Endometrial microvascular endothelial cells (primary cell): ENCODE results near the gene TET2. TPM values are rescaled to one million over a fixed set of nuclear protein-coding genes. Genes with fewer than 3 reads are reported as not detected.

Experiments used
- in situ Hi-C: cut with HindIII; loops from 2 replicates; pipeline ENCODE4 v1.10.0; 2017; ENCODE audit warnings: low sequenced_read_pairs, low pct_unique_long_range_greater_than_20kb; ENCODE audit errors: inconsistent ontology term
- total RNA-seq: library from RNA; depleted of rRNA; stranded (reverse); fragments of >200 nt; gene quantifications from one replicate; pipeline ENCODE4 v1.2.3, GENCODE V29; 2015; ENCODE audit errors: inconsistent ontology term

The TET2 gene
- total RNA-seq, 1 donor from 2014 or later, result 9.9 TPM

DNA sequence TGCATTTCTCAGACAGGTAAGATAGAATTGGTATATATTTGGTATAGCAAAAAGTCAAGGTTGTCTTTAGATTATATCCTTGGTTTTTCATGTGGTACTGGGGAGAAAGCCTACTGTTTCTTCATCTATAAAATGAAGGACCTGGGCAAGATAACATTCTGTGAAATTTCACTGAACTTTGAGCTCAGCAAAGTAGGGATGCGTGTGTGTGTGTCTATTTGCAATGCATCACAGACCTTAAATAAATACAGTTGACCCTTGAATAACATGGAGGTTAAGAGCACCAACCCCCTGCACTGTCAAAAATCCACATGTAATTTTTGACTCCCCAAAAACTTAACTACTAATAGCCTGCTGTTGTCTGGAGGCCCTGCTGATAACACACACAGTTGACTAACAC lies 25.2 kb downstream of the TET2 start:
- in situ Hi-C loops, result no loop called here

GRCh38 chr4:105174098-105174497 lies 27.4 kb downstream of the TET2 start:
- in situ Hi-C loops, result no loop called here

DNA sequence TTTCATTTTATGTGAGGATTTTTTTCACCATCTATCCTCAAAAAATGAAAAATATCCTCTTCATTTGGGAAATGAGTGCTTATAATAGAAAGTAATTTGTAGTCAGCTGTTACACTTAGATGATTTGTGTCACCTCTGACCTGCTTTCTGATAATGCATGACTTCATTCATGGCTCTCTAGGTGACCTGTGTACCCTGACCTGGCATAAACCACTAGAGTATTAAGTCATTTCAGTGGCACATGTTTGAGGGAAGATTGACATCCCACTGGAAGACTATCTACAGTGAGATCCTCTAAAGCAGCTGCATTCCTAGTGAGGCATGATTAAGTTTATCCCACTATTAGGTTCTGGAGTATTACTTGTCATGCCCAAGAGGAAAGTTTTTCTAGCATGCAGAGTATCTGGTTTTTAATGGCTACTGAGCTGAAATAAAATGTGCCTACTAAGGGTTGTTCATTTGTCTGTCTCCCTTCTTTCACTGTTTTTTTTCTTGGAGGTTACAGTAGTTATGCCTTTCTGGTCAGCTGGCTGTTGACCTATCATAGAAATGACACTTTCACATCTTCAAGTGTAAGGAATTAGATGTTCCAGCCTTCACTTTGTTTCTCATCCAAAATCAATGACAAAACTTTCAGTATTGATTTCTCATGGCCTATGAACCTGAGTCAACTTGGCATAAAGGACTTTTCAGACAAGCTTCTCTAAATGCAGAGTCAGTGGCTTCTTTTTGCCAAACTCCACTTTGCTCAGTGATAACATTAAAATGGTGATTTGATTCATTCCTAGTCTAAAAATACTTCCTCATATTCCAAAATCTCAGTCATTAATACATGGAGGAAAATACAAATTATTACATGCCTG lies 33.1 kb downstream of the TET2 start:
- in situ Hi-C loops, result no loop called here

- in situ Hi-C loops, result no loop called here
Measured at GRCh38 chr4:105181259-105181658, 34.6 kb downstream of the TET2 start.

DNA sequence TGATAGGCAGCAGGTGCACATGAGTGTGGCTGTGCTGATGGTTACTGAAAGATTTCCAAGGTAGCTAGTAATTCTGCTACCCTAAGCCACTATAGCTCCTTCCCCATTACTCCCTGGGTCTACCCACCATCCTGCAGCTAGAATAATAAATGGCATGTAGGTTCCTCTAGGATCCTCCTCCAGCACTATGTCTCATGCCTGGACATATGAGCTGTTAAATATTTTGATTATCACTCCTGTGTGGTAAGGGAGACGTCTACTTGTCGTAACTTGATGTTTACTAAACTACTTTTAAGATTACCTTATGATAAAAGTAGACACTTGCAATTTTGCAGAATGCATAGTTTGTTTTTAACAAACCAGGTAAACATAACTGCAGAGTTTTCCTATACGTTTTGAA lies 35.5 kb downstream of the TET2 start:
- in situ Hi-C loops, result no loop called here

- in situ Hi-C loops, result no loop called here
Measured at GRCh38 chr4:105184316-105184980, 37.8 kb downstream of the TET2 start.

- in situ Hi-C loops, result no loop called here
Measured at GRCh38 chr4:105186701-105187161, 40.1 kb downstream of the TET2 start.

DNA sequence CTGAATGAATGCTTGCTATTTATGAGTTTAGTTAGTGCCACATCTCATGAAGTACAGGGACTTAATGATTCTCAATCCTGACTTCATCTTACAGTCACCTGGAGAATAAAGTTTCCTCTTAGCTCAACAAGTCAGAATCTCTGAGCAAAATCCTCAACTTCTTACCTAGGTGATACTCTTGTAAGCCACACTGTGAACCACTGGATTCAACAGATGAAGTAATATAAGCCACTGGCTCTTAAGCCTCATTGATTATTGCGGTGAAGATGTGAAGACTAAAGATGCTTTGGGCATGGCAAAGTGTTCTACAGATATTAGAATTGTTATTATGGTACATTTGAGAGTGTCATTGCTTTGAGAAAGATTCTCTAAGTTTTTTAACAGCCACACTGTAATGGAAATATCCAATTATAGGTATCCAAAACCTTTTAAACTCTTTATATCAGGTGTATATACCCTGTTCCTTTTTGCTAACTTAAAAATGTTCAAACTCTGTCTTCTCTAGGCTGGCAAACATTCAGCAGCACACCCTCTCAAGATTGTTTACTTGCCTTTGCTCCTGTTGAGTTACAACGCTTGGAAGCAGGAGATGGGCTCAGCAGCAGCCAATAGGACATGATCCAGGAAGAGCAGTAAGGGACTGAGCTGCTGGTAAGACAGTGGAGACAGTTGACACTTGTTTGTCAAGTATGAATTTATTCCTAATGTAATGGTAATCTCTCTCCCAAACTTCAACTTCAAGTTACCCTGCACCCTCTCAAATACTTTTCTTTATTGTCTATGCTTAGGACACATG lies 43.4 kb downstream of the TET2 start:
- in situ Hi-C loops, result no loop called here

DNA sequence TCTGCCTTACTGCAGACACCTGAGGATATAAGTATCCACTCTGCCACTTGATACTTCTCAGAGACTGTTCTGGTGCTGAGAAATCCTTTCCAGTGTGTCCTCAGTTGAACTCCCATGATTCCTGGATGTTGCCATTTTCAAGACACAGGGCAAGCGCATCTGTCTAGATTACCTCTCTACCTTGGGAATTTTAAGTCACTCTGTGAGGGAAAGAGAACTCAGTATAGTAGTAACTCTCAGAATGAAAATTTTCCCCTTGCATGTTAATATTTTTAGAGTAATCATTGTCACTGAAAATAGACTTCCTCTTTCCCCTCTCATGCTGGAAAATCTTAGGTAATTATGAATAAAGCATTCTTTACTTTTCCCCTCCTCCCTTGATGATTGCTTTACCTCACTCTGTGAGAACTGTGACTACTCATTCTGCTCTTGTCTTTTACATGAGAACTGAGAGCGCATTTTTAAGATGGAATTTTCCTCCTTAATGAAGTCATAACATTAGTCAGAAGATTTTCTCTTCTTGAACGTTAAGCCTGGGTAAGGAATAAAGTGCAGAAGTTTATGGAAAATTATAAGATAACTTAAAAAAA lies 45.0 kb downstream of the TET2 start:
- in situ Hi-C loops, result no loop called here

GRCh38 chr4:105192474-105192873 lies 45.8 kb downstream of the TET2 start:
- in situ Hi-C loops, result no loop called here

DNA sequence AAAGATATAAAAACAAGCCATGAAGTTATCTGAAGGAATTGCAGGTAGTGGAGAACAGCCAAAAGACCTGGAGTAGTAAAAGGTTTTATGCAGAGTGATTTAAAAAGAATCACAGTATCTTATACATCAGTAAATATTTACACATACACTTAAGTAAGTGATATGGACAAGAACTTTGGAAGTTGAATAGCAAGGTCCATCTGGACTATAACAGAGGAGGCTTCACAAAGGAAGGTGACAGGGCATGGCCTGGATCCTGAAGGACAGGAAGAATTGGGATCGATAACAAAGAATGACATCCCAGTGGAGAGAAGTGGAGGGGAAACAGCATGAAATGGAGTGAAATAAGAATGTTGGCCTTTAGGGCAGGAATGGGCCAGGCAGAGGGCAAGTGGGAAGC lies 46.2 kb downstream of the TET2 start:
- in situ Hi-C loops, result no loop called here

- in situ Hi-C loops, result no loop called here
Measured at GRCh38 chr4:105193536-105193935, 46.9 kb downstream of the TET2 start.

DNA sequence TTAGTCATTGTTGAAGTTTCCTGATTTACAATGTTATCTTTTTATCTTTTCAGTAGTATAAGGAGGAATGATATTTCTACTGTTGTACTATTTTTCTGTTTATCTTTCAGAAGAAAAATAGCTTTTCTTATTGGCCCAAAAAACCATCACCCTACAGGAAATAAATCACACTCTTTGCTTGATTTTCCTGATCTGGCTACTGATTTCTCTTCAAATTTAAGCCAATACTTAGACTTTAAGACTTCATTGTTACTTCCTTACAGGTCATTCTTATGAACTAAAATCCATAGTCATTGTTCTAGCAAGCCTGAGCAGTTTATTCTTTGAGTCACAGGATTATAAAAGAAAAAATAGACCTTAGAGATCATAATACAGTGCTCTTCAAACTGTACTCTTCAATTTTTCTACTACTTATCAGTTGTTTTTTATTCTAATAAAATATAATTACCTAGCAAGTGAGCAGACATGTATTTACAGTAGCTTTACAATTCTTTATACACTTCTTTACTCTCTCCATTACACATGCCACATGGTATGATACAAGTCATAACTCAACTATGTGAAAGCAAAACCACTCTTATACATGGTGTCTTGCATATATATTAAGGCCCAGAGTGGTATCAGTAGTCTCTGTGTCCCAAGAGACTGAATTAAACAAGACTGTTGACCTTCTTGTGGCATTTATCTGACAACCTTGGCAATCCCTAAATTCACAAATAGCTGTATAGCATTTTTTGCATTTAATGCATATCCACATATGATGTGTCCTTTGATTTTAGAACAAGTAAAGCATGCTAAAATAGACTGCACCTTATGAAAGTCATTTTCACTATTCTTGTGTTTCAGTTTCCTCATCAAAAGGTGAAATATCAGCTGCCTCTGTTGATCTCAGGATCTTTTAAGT lies 47.9 kb downstream of the TET2 start:
- in situ Hi-C loops, result no loop called here

DNA sequence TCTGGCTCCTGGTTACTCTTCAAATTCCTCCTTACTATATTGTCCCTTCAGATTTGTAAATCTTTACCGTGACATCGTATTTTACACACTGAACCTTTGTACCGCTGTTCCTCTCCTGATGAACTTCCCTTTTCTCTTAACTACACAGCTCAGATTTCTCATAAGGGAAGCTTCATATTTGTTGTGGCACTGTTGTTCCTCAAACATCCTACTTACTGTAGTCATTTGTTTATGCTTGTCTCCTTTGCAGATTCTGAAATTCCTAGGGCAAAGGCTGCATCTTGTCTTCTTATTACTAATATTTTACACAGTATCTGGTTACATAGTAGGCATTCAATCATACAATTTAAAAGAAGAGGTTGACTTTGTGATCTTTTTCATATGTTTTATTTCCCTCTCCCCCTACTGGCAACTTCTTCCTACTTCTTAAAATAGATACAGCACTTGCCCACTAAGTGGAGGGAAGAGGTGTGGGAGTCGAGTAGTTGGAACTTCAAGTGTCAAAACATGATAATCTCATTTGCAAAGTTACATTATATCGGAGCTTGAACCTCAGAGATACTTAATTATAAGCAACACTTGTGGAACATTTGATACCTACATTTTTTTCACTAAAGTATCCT lies 50.0 kb downstream of the TET2 start:
- in situ Hi-C loops, result no loop called here

- in situ Hi-C loops, result no loop called here
Measured at GRCh38 chr4:105197777-105198176, 51.1 kb downstream of the TET2 start.

DNA sequence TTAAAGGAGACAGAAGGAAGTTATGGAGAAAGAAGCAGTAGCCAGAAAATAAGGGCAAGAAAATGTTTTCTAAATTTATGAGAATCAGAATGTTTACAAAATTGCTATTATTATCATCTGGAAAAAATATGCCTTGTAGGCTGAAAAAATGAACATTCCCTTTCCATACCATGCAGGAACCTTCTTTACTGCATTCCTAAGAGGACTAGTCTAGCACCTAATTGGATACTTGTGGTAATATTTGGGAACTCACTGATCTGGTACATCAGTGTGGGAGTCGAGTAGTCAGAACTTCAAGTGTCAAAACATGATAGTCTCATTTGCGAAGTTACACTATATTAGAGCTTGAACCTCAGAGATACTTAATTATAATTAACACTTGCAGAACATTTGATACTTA lies 51.9 kb downstream of the TET2 start:
- in situ Hi-C loops, result no loop called here

- in situ Hi-C loops, result no loop called here
Measured at GRCh38 chr4:105206214-105206613, 59.5 kb downstream of the TET2 start.

GRCh38 chr4:105207386-105207785 lies 60.7 kb downstream of the TET2 start:
- in situ Hi-C loops, result no loop called here
